SU-DHL-6 (cell line): ENCODE data around the gene SLC25A19.

Source experiments
- H2AFZ ChIP-seq: fragments of 200-600 bp; sonication (generic); 2 replicates; pipeline ENCODE4 v1.6.1; 2014; ENCODE audit warnings: low read depth, mild to moderate bottlenecking, moderate library complexity, mixed read lengths, antibody characterized with exemption, low read length; ENCODE audit not compliant: severe bottlenecking
- H3F3A ChIP-seq: fragments of 200-600 bp; shearing (Covaris generic); 2 replicates; pipeline ENCODE4 v1.6.0; 2016; ENCODE audit warnings: antibody characterized with exemption, mild to moderate bottlenecking; ENCODE audit not compliant: insufficient read depth
- H3K27ac ChIP-seq: fragments of 200-600 bp; sonication (generic); 2 replicates; pipeline ENCODE4 v1.5.1; 2016; ENCODE audit warnings: low read depth, mild to moderate bottlenecking, low read length, moderate library complexity, mixed read lengths
- H3K27me3 ChIP-seq: fragments of 200-600 bp; sonication (generic), shearing (Covaris generic); 2 replicates; pipeline ENCODE4 v1.6.0; 2014; ENCODE audit warnings: mild to moderate bottlenecking, low read length
- H3K36me3 ChIP-seq: fragments of 200-600 bp; sonication (generic); 2 replicates; pipeline ENCODE4 v1.6.1; 2014; ENCODE audit warnings: mild to moderate bottlenecking, low read length, mixed read lengths
- H3K4me2 ChIP-seq: fragments of 300-600, 200-600 bp; shearing (Covaris generic), sonication (generic); 2 replicates; pipeline ENCODE4 v1.6.0; 2014; ENCODE audit warnings: low read length, low read depth, mild to moderate bottlenecking; ENCODE audit not compliant: poor library complexity, severe bottlenecking
- H3K4me3 ChIP-seq: fragments of 200-600 bp; sonication (generic); 2 replicates; pipeline ENCODE4 v1.5.1; 2014; ENCODE audit warnings: antibody characterized with exemption, low read length, mild to moderate bottlenecking, mixed read lengths; ENCODE audit not compliant: insufficient read depth, poor library complexity, severe bottlenecking
- H3K79me2 ChIP-seq: fragments of 200-600 bp; sonication (generic); 2 replicates; pipeline ENCODE4 v1.6.1; 2014; ENCODE audit warnings: mild to moderate bottlenecking, low read length, moderate library complexity; ENCODE audit not compliant: insufficient read depth
- H3K9ac ChIP-seq: fragments of 200-600 bp; sonication (generic); 2 replicates; pipeline ENCODE4 v1.7.0; 2014; ENCODE audit warnings: mild to moderate bottlenecking, low read length
- H3K9me2 ChIP-seq: fragments of 200-600 bp; sonication (generic); replicated peaks from 2 replicates; pipeline ENCODE4 v1.6.1; 2014; ENCODE audit warnings: low read length; ENCODE audit not compliant: insufficient read depth
- H3K9me3 ChIP-seq: fragments of 200-600 bp; sonication (generic); 2 replicates; pipeline ENCODE4 v1.6.1; 2014; ENCODE audit warnings: low read length, mixed read lengths; ENCODE audit not compliant: insufficient read depth
- H4K20me1 ChIP-seq: fragments of 200-600 bp; sonication (generic); 2 replicates; pipeline ENCODE4 v1.6.1; 2014; ENCODE audit warnings: low read depth, mild to moderate bottlenecking, antibody characterized with exemption, low read length, moderate library complexity, mixed read lengths
- EZH2phosphoT487 ChIP-seq: fragments of 200-600 bp; sonication (generic), shearing (Covaris generic); conservative IDR thresholded peaks from 2 replicates; pipeline ENCODE4 v1.6.1; 2018; ENCODE audit warnings: mild to moderate bottlenecking, antibody characterized with exemption, low read length, moderate library complexity, mixed read lengths
- TF ChIP-seq, protein P1 (sequence below): fragments of 200-600 bp; sonication (generic); IDR thresholded peaks from one replicate; pipeline ENCODE4 v1.5.1; 2017; ENCODE audit warnings: antibody characterized with exemption, mild to moderate bottlenecking, low read length, moderate library complexity; ENCODE audit not compliant: insufficient read depth, poor library complexity, severe bottlenecking

SLC25A19 gene

DNA sequence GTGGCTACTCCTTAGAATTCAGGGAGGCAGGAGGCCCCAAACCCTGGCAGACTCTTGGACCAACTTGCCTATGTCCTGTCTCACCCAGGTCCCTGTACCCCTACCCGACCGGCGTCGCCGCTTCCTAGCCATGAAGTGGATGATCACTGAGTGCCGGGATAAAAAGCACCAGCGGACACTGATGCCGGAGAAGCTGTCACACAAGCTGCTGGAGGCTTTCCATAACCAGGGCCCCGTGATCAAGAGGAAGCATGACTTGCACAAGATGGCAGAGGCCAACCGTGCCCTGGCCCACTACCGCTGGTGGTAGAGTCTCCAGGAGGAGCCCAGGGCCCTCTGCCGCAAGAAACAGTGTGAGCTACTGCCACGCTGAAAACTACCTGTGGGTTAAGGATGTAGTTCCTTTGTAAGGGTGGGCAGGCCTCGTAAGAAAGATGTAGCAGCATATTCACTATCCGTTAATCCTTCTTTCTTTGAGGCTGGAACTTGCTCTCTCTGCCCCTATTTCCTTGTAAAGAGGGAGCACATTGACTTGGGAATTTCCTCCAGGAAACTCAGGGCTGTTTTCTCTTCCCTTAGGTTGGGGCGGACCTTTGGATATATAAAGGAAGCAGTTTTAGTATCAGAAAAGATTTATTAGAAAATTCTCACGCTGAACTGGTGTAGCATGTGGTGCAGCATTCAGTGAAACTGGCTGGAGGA is 23.5 kb downstream of the SLC25A19 start:
- TF ChIP-seq EZH2phosphoT487: no peak
- TF ChIP-seq, protein P1, sequence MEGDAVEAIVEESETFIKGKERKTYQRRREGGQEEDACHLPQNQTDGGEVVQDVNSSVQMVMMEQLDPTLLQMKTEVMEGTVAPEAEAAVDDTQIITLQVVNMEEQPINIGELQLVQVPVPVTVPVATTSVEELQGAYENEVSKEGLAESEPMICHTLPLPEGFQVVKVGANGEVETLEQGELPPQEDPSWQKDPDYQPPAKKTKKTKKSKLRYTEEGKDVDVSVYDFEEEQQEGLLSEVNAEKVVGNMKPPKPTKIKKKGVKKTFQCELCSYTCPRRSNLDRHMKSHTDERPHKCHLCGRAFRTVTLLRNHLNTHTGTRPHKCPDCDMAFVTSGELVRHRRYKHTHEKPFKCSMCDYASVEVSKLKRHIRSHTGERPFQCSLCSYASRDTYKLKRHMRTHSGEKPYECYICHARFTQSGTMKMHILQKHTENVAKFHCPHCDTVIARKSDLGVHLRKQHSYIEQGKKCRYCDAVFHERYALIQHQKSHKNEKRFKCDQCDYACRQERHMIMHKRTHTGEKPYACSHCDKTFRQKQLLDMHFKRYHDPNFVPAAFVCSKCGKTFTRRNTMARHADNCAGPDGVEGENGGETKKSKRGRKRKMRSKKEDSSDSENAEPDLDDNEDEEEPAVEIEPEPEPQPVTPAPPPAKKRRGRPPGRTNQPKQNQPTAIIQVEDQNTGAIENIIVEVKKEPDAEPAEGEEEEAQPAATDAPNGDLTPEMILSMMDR: no peak

DNA sequence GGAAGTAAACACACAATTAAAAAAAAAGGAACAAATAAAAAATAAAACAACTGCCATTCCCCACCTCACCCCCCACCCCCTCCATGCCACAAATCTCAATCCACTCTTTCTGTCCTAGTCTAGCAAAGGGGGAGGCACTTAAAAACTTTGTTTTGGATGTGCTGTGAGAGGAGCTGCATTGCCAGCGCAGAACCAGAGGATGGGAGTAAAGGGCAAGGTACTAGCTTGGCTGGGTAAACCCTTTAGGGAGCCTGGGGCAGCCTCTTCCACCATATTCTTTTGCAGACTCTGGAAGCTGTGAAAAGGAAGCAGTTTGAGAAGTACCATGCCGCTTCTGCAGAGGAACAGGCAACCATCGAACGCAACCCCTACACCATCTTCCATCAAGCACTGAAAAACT is 26.2 kb downstream of the SLC25A19 start:
- no peaks in the 10 kb centered on the region for H3K9me2 ChIP-seq
- no peaks in the 10 kb centered on the region for H3K9me3 ChIP-seq
- no peaks in the 10 kb centered on the region for H3F3A ChIP-seq
- H3K4me2 ChIP-seq: peak overlapping the region; percentile 71
- TF ChIP-seq EZH2phosphoT487: no peak
- TF ChIP-seq, protein P1: no peak
- H4K20me1 ChIP-seq: no peaks in the 10 kb centered on the region
- no peaks in the 10 kb centered on the region for H3K36me3 ChIP-seq
- no peak overlapping the region for H3K27ac ChIP-seq
- H2AFZ ChIP-seq: no peak overlapping the region
- peaks cover 48% of the 10 kb centered on the region for H3K79me2 ChIP-seq
- peak overlapping the region; percentile 83 for H3K9ac ChIP-seq
- H3K4me3 ChIP-seq: peak overlapping the region; percentile 56
- no peaks in the 10 kb centered on the region for H3K27me3 ChIP-seq

More for the DNA sequence above, 23.5 kb downstream of the SLC25A19 start:
- H3K79me2 ChIP-seq: peaks cover 36% of the 10 kb centered on the region
- H3K9ac ChIP-seq: no peak overlapping the region
- H3K9me3 ChIP-seq: no peaks in the 10 kb centered on the region
- H3K4me3 ChIP-seq: no peak overlapping the region
- no peaks in the 10 kb centered on the region for H3K36me3 ChIP-seq
- H3K4me2 ChIP-seq: no peak overlapping the region
- H3F3A ChIP-seq: peaks cover 9% of the 10 kb centered on the region
- H3K27me3 ChIP-seq: no peaks in the 10 kb centered on the region
- H3K27ac ChIP-seq: no peak overlapping the region
- no peaks in the 10 kb centered on the region for H4K20me1 ChIP-seq
- H3K9me2 ChIP-seq: no peaks in the 10 kb centered on the region
- no peak overlapping the region for H2AFZ ChIP-seq

DNA sequence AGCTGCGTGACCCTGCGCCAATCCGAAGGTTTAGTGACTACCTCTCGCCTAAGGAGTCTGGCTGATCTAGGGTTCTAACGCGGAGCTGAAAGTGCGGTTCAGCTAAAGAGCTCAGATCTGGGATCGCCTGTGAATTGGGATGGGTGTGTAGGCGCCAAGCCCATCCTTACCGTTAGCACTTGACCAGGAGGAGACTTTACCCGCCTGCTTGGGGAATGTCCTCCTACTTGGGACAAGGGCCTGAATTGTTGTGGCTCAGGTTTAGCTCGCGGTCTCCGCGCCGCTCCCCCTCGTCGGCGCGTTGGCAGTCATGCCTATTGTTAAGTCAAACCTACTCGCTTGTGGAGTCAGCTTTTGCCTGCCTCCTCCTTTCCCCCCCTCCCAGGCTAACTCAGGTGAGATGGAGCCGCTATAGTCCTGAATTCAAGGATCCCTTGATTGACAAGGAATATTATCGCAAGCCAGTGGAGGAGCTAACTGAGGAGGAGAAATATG is 27.1 kb downstream of the SLC25A19 start:
- H3K4me2 ChIP-seq: peak overlapping the region; percentile 71
- peak overlapping the region; percentile 64 for H2AFZ ChIP-seq
- H3F3A ChIP-seq: no peaks in the 10 kb centered on the region
- peak overlapping the region; percentile 83 for H3K9ac ChIP-seq
- no peaks in the 10 kb centered on the region for H4K20me1 ChIP-seq
- H3K4me3 ChIP-seq: peak overlapping the region; percentile 56
- peaks cover 53% of the 10 kb centered on the region for H3K79me2 ChIP-seq
- H3K27ac ChIP-seq: peak overlapping the region; percentile 79
- H3K9me2 ChIP-seq: no peaks in the 10 kb centered on the region
- no peaks in the 10 kb centered on the region for H3K36me3 ChIP-seq
- no peaks in the 10 kb centered on the region for H3K9me3 ChIP-seq
- no peak for TF ChIP-seq EZH2phosphoT487
- TF ChIP-seq, protein P1: no peak
- no peaks in the 10 kb centered on the region for H3K27me3 ChIP-seq
